ENCODE data around the gene ZNF76. TPM values are rescaled to one million over a fixed set of nuclear protein-coding genes. Genes with fewer than 3 reads are reported as not detected.
A peak's percentile ranks its signal among the peaks of the same experiment; 100 is the strongest.

Gene ZNF76
- total RNA-seq, 6 experiments from 2014 or later, result 14.4 to 19.8 (median 17.6) TPM

DNA sequence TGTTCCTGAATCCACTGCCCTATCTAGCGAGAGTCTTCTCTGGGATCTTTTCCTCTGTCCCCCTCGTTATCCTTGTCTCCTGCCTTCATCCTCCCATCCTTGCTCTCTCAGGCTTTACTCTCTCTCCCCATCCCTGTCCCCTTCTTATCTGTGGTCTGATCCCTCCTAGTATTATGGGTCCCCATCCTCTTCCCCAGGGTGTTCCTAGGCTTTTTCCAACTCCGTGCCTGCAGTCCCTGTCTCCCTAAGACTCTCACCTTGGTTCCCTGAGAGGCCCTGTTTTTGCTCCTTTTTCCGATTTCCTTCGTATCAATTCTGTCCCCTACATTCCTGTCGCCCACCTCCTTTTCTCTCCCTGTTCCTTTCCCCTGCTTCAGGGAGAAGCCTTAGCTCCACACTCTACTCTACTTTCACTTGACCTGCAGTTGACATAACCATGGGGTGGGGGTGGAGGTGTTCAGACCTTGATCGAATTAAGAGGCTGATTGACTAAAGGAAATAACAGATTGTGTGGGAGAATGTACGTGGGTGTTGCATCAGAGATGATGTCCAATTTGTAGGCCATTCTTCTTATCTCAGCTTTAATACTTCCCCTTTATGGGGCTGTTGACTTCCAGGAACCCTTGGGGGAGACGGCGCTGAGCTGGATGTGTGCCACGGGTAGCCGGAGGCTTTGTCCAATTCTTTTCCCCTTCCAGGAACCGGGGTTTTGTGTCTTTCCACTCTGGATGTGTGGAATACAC, 83.7 kb downstream of the ZNF76 start:
- peaks cover 0 to 12% (median 0%) of the 10 kb centered on the region in 4 donors for H3K36me3 ChIP-seq
- peak; percentile 61 to 66 (median 61) for DNase-seq
- no peaks in the 10 kb centered on the region for H3K27me3 ChIP-seq
- peak overlapping the region; percentile 88 to 94 (median 92) for H3K4me3 ChIP-seq
- peak in 2 of 4 donors; percentile 3 to 33 for ATAC-seq
- peaks cover 0 to 16% (median 6%) of the 10 kb centered on the region in 4 donors for H3K4me1 ChIP-seq
- intact Hi-C loops (cut with DNase I), result loop anchor here (5.0 kb wide), 2 partner anchors 104 to 109 kb away; partner anchors contain the start of gene FANCE (in 1 of the 2)
- no peaks in the 10 kb centered on the region for H3K9me3 ChIP-seq
- TF ChIP-seq POLR2A (IDR thresholded peaks at IDR 0.05) (no peak), CTCF (IDR thresholded peaks at IDR 0.05) (no peak)
- H3K27ac ChIP-seq, result peak overlapping the region; percentile 84 to 95 (median 85)
- 8% methylated on average over 12 of the region's 13 CpGs for WGBS (ENCODE audit: insufficient coverage, low coverage, low lambda C conversion rate, missing lambda C conversion rate)

DNA sequence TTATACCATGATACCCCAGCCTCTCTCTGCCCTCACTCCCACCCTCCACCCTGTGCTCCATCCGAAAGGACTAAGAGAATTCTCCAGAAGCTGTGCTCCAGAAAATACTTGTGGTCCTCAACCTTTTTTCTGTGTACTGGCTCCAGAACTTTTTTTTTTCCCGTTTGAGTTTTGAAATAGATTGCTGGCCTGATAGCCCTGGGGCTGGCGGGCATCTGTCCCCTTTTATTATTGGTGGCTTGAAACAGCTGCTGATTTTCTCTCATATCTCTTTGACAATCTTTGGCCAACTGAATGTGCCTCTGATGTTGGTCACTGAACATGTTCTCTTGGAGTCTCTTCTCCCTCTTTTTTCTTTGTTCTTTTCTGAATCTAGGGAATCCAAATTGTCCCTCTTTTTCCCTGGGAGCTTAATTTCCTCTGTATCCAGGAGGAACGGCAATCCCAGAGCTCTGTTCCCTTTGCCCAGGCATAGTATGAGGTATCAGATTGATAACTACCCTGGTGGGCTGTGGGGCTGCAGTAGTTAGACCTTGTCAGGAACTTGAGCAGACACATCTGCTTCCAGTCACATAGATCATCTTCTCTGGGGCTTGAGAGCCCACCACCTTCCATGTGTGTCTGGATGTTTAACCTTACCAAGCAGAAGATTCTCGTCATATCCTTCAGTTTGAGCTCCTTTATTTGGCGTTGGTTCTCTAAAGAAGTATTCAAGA, 84.5 kb downstream of the ZNF76 start:
- no peaks in the 10 kb centered on the region for H3K27me3 ChIP-seq
- 59% methylated on average over 6 of the region's 6 CpGs for WGBS (ENCODE audit: insufficient coverage, low coverage, low lambda C conversion rate, missing lambda C conversion rate)
- ATAC-seq (no peak), DNase-seq (no peak)
- TF ChIP-seq CTCF (IDR thresholded peaks at IDR 0.05), result no peak
- no peak for TF ChIP-seq POLR2A (IDR thresholded peaks at IDR 0.05)
- H3K36me3 ChIP-seq, result peaks cover 0 to 12% (median 0%) of the 10 kb centered on the region in 4 donors
- no peak overlapping the region for H3K27ac ChIP-seq
- H3K4me3 ChIP-seq, result peak overlapping the region; percentile 88 to 94 (median 92)
- peaks cover 0 to 16% (median 6%) of the 10 kb centered on the region in 4 donors for H3K4me1 ChIP-seq
- H3K9me3 ChIP-seq, result no peaks in the 10 kb centered on the region
- intact Hi-C loops (cut with DNase I), result loop anchor here (5.0 kb wide), 2 partner anchors 103 to 108 kb away; partner anchors contain the start of gene FANCE (in 1 of the 2)

Other genes starting within 250 kb of the ZNF76 start
- gene TCP11, start 118.4 kb upstream of the ZNF76 start, total RNA-seq, result under 1 TPM in 1 of 6 experiments, not detected in 5; 0.31 TPM
- under 1 TPM in 4 of 6 experiments, not detected in 2; 0.05 to 0.11 (median 0.07) TPM for gene SCUBE3, start 45.8 kb upstream of the ZNF76 start, total RNA-seq
- 1 to 10 TPM; 1.1 to 3.6 (median 1.5) TPM for gene DEF6, start 38.1 kb downstream of the ZNF76 start, total RNA-seq
- 10 to 100 TPM in 1 of 6 experiments, 1 to 10 TPM in 5; 5.2 to 18.8 (median 5.9) TPM for gene PPARD, start 82.8 kb downstream of the ZNF76 start, total RNA-seq
- gene FANCE, start 192.6 kb downstream of the ZNF76 start, total RNA-seq, result 1 to 10 TPM in 3 of 6 experiments, under 1 TPM in 3; 0.44 to 1.7 (median 0.95) TPM
- gene RPL10A, start 208.7 kb downstream of the ZNF76 start, total RNA-seq, result 100 to 1,000 TPM; 366 to 446 (median 412) TPM
- 1 to 10 TPM; 5.2 to 8.5 (median 6.9) TPM for gene TEAD3, start 237.3 kb downstream of the ZNF76 start, total RNA-seq